GM12891 (cell line): Measurements from ENCODE around the gene TUBB2A.

ENCODE experiments used
- PAX5 ChIP-seq: IDR thresholded peaks from 2 replicates; pipeline ENCODE4 v1.6.1; 2011; ENCODE audit warnings: low read length, moderate library complexity, mild to moderate bottlenecking; ENCODE audit not compliant: insufficient read depth, severe bottlenecking
- POLR2A ChIP-seq: IDR thresholded peaks from 2 replicates; pipeline ENCODE4 v1.6.1; 2011; ENCODE audit warnings: low read depth, low read length, control low read depth
- POLR2AphosphoS5 ChIP-seq: IDR thresholded peaks from 2 replicates; pipeline ENCODE4 v1.6.1; 2011; ENCODE audit warnings: low read depth, low read length, control low read depth
- POU2F2 ChIP-seq: IDR thresholded peaks from 2 replicates; pipeline ENCODE4 v1.6.1; 2011; ENCODE audit warnings: low read depth, mild to moderate bottlenecking, control low read depth, low read length, moderate library complexity
- SPI1 ChIP-seq: IDR thresholded peaks from 2 replicates; pipeline ENCODE4 v1.6.1; 2011; ENCODE audit warnings: low read depth, low read length, control low read depth
- TAF1 ChIP-seq: IDR thresholded peaks from 2 replicates; pipeline ENCODE4 v1.6.1; 2011; ENCODE audit warnings: low read depth, low read length, control low read depth

GRCh38 chr6:3152689-3153088 lies 4.7 kb downstream of the TUBB2A start:
- no peak for TF ChIP-seq POLR2A
- TF ChIP-seq TAF1 = no peak
- no peak for TF ChIP-seq POLR2AphosphoS5
- TF ChIP-seq SPI1 = no peak
- no peak for TF ChIP-seq POU2F2
- TF ChIP-seq PAX5 = no peak
